Common myeloid progenitor, CD34-positive (primary cell): Measurements from ENCODE around the gene RNU7-1.
A peak's percentile ranks its signal among the peaks of the same experiment; 100 is the strongest.

Experiments
- CTCF ChIA-PET: fragments of 350-600 bp; sonication (Branson Sonifier 250); formaldehyde crosslinking; loops from one replicate; lab custom pipeline; 2021; ENCODE audit warnings: antibody characterized with exemption; lab: Charles Lee
- POLR2A ChIA-PET: fragments of 350-600 bp; sonication (Branson Sonifier 250); formaldehyde crosslinking; loops from one replicate; lab custom pipeline; 2021; ENCODE audit warnings: antibody characterized with exemption; lab: Charles Lee
- DNase-seq, 3 donors: peaks; one replicate each; pipeline versions ENCODE4 v3.0.0 to v3.0.0-alpha.2; 2013
- H3K27ac ChIP-seq, 2 experiments: 1 replicate in 1 of 2; 2 replicates in 1 of 2; pipeline ENCODE4 v1.7.0; 2013; ENCODE audit warnings: inconsistent platforms in 2 of 2, low read length in 2 of 2, mild to moderate bottlenecking in 2 of 2, low read depth in 1 of 2, moderate library complexity in 1 of 2; ENCODE audit not compliant: severe bottlenecking in 2 of 2, insufficient read depth in 1 of 2, poor library complexity in 1 of 2
- H3K27me3 ChIP-seq, 5 experiments: replicated peaks in 2 of 5; 1 replicate in 3 of 5; 2 replicates in 2 of 5; pipeline versions ENCODE4 v1.6.1 to v1.7.0; 2013; ENCODE audit warnings: low read length in 4 of 5, mild to moderate bottlenecking in 2 of 5, moderate library complexity in 2 of 5, inconsistent platforms in 1 of 5; ENCODE audit not compliant: insufficient read depth in 5 of 5, control insufficient read depth in 4 of 5
- H3K36me3 ChIP-seq, 4 experiments: 1 replicate in 2 of 4; 2 replicates in 2 of 4; pipeline versions ENCODE4 v1.6.1 to v1.7.0; 2013; ENCODE audit warnings: low read length in 3 of 4, control low read depth in 1 of 4, mild to moderate bottlenecking in 1 of 4; ENCODE audit not compliant: control insufficient read depth in 4 of 4, insufficient read depth in 4 of 4
- H3K4me1 ChIP-seq, 4 experiments: 1 replicate in 3 of 4; 2 replicates in 1 of 4; pipeline versions ENCODE4 v1.6.1 to v1.7.1; 2013; ENCODE audit warnings: low read length in 3 of 4, mild to moderate bottlenecking in 3 of 4, control low read depth in 1 of 4, inconsistent platforms in 1 of 4, moderate library complexity in 1 of 4; ENCODE audit not compliant: control insufficient read depth in 4 of 4, insufficient read depth in 4 of 4; ENCODE audit errors: control extremely low read depth in 1 of 4
- H3K4me3 ChIP-seq, 7 experiments: 1 replicate in 4 of 7; 2 replicates in 3 of 7; pipeline versions ENCODE4 v1.5.1 to v1.7.0; 2013; ENCODE audit warnings: mild to moderate bottlenecking in 7 of 7, low read length in 6 of 7, moderate library complexity in 6 of 7, inconsistent platforms in 2 of 7, low read depth in 2 of 7, control low read depth in 1 of 7; ENCODE audit not compliant: insufficient read depth in 4 of 7, control insufficient read depth in 1 of 7; ENCODE audit errors: extremely low read depth in 1 of 7
- H3K9me3 ChIP-seq, 5 experiments: 1 replicate in 4 of 5; 2 replicates in 1 of 5; pipeline versions ENCODE4 v1.6.1 to v1.7.1; 2013; ENCODE audit warnings: low read length in 4 of 5, mild to moderate bottlenecking in 2 of 5, inconsistent platforms in 1 of 5, low read depth in 1 of 5, moderate library complexity in 1 of 5; ENCODE audit not compliant: control insufficient read depth in 4 of 5, insufficient read depth in 2 of 5; ENCODE audit errors: control extremely low read depth in 1 of 5
- WGBS: methylation state at CpG from one replicate; pipeline ENCODE4 v1.1.5; 2013; ENCODE audit not compliant: insufficient coverage; 5-methylcytosine and 5-hydroxymethylcytosine counted together

RNU7-1 gene

DNA sequence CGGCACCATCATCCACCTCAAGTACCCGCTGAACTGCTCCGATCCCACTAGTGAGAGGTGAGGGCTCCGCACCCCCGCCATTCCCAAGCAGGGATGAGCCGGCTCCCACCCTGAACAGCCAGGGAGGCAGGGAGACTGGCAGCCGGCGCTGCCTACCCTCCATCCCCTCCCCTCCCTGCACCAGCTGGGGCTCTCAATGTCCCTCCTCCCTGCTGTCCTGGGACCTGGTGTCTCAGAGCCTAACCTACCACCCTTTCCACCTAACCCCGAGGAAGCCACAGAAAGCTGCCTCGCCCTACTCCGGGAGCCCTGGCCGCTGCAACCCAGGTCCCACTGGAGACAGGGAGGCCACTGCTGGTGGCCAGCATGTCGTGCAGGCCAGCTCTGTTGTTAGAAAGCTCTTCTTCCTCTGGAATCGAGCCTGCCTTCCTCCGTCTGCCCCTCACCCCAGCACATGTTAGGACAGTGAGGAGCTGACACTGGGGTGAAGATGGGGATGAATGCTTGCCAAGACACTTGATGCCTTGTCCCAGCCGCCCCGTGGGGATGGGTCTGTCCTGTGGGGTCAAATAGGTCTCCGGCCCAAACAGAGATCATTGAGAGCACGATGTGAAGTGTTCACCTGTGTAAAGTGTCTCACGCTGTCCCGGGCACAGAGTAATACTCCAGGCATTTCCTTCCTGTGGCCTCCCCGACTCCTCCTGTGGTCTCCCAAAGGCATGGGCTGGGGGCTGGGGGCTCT lies 8.7 kb downstream of the RNU7-1 start:
- Histone ChIP-seq H3K27ac (peak overlapping the region; percentile 58 to 84), H3K36me3 (peaks cover 5 to 35% (median 26%) of the 10 kb centered on the region in 4 experiments), H3K9me3 (no peaks in the 10 kb centered on the region), H3K27me3 (no peaks in the 10 kb centered on the region), H3K4me1 (peaks cover 20 to 78% (median 73%) of the 10 kb centered on the region in 4 experiments), H3K4me3 (peak overlapping the region; percentile 75 to 96 (median 87))
- POLR2A ChIA-PET: interaction anchor here (1.3 to 2.8 kb wide), 2 partner anchors 9 kb away, joined by 10 to 17 read pairs; partner anchors contain the start of genes C12orf57 and RNU7-1
- CTCF ChIA-PET: interaction anchor here (0.9 to 16.4 kb wide), 6 partner anchors 8 to 101 kb away, joined by 3 to 441 read pairs (median 6); partner anchors contain the start of genes C12orf57 and RNU7-1
- DNase-seq: no peak
- WGBS: 5% methylated on average over 16 of the region's 22 CpGs

DNA sequence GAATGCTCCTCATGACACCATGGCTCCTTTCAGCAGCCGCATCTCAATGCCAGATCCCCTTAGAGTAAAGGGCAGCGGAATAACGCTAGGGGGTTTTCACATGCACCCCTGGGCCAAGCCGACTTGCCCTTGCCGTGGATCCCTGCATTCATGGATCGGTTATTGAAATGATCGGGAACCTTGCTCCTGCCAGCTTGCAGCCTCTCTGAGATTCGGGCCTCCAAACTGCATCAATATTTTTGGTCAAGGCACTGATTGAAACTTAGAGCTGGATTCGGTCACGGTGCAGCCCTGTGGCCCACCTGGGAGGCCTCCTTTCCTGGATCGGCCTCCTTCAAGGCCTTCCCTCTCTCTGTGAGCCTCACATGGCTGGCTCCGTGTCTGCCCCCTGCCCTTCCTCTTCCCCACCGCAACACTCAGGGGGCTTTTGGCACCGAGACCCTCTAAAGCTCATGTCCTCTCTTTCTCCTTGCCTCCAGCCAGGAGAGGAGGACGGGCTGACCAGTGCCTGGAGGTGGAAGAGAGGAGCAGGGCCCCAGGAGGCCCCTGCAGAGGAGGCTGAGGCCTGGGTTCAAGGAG lies 9.3 kb downstream of the RNU7-1 start:
- Histone ChIP-seq H3K4me3 (peak overlapping the region; percentile 75 to 96 (median 87)), H3K9me3 (no peaks in the 10 kb centered on the region), H3K4me1 (peaks cover 20 to 84% (median 80%) of the 10 kb centered on the region in 4 experiments), H3K27me3 (no peaks in the 10 kb centered on the region), H3K36me3 (peaks cover 6 to 41% (median 31%) of the 10 kb centered on the region in 4 experiments), H3K27ac (peak overlapping the region; percentile 48 to 84)
- DNase-seq: peak in 1 of 3 donors; percentile 25
- WGBS: 17% methylated on average over 12 of the region's 15 CpGs
- ChIA-PET POLR2A (interaction anchor here (2.8 kb wide), 1 partner anchor 9 kb away, joined by 17 read pairs; no protein-coding TSS in a partner anchor), CTCF (interaction anchor here (0.9 to 16.4 kb wide), 6 partner anchors 7 to 101 kb away, joined by 3 to 441 read pairs (median 6); partner anchors contain the start of genes C12orf57 and RNU7-1)

DNA sequence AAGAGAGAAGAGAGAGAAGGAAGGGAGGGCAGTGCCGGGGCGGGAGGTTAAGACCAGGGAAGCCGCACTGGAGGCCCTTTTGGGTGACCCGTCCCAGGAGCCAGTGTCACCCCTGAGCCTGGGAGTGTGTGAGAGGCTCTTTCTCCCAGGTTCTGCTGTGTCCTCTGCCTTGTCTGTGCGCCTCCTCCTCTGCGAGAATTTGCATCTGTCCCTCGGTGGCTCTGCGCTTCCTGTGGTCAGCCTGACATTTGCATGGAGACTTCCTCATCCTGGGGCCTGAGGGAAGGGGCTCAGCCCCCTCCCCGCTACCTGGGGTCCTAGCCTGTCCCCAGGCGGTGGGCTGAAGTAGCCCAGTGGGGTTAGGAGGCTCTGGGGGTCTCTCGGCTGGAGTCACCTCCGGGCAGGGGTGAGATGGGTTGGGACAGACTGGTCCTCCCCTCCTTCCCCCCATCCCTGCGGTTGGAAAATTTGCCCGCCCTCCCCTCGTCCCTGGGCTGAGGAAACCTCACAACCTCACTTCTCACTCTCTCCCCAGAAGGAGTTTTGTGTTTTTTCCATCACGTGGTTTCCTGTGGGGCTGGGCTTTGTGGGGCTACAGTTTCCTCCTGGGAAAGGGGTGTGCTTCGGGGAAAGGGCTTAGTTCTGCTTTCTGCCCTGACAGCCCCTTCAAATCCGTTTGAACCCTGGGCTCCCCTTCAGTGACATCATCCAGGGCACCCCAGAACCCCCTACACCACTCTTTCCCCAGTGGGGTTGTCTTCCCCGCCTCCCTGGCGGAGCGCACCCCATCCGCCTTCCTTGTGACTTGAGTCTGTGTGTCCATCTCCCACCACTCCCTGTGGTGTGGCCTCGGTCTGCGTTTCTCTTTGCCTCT lies 10.1 kb downstream of the RNU7-1 start:
- peaks cover 22 to 91% (median 87%) of the 10 kb centered on the region in 4 experiments for H3K4me1 ChIP-seq
- under 1% methylated on average over 19 of the region's 24 CpGs for WGBS
- peaks cover 12 to 49% (median 35%) of the 10 kb centered on the region in 4 experiments for H3K36me3 ChIP-seq
- peak; percentile 88 to 94 (median 93) for DNase-seq
- H3K27ac ChIP-seq: peak overlapping the region; percentile 48 to 84
- H3K9me3 ChIP-seq: no peaks in the 10 kb centered on the region
- CTCF ChIA-PET: interaction anchor here (1.1 to 16.4 kb wide), 6 partner anchors 7 to 15 kb away, joined by 6 to 441 read pairs (median 11); partner anchors contain the start of genes C12orf57, PTPN6 and RNU7-1
- no peaks in the 10 kb centered on the region for H3K27me3 ChIP-seq
- POLR2A ChIA-PET: interaction anchor here (2.8 kb wide), 1 partner anchor 8 kb away, joined by 17 read pairs; no protein-coding TSS in a partner anchor
- H3K4me3 ChIP-seq: peak overlapping the region; percentile 75 to 96 (median 87)

DNA sequence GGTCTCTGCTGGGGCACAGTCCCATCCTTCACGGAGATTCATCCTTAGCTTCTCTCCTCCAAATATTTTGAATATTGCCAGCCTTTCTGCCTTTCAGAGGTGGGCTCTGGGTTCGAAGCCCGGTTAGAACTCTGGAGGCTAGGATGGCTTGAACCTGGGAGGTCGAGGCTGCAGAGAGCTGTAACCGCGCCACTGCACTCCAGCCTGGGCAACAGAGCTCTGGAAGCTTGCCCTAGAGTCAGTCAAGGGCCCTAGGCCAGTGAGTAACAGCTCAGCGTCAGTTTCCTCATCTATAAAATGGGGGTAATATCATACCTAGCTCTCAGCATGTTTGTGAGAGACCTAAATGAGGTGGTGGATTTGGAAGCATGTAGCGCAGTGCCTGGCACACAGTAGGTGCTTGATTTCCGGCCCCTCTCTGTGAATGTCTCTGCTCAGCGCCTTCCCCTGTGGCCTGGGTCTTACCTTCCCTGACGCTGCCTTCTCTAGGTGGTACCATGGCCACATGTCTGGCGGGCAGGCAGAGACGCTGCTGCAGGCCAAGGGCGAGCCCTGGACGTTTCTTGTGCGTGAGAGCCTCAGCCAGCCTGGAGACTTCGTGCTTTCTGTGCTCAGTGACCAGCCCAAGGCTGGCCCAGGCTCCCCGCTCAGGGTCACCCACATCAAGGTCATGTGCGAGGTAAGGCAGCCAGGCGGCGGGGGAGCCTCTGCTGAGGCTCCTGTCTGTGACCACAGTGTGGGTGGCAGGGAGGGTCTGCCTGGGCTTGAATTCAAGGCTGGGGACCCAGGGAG lies 10.9 kb downstream of the RNU7-1 start:
- DNase-seq: no peak
- Histone ChIP-seq H3K4me1 (peaks cover 23 to 92% (median 90%) of the 10 kb centered on the region in 4 experiments), H3K27me3 (no peaks in the 10 kb centered on the region), H3K36me3 (peaks cover 12 to 54% (median 35%) of the 10 kb centered on the region in 4 experiments), H3K27ac (peak overlapping the region in 1 of 2 experiments; percentile 84), H3K9me3 (no peaks in the 10 kb centered on the region), H3K4me3 (peak overlapping the region in 6 of 7 experiments; percentile 35 to 96 (median 89))
- CTCF ChIA-PET: interaction anchor here (1.1 to 13.5 kb wide), 3 partner anchors 8 to 10 kb away, joined by 6 to 441 read pairs (median 6); partner anchors contain the start of genes C12orf57, PTPN6 and RNU7-1
- WGBS: 80% methylated on average over 20 of the region's 21 CpGs
- POLR2A ChIA-PET: no interaction called here

DNA sequence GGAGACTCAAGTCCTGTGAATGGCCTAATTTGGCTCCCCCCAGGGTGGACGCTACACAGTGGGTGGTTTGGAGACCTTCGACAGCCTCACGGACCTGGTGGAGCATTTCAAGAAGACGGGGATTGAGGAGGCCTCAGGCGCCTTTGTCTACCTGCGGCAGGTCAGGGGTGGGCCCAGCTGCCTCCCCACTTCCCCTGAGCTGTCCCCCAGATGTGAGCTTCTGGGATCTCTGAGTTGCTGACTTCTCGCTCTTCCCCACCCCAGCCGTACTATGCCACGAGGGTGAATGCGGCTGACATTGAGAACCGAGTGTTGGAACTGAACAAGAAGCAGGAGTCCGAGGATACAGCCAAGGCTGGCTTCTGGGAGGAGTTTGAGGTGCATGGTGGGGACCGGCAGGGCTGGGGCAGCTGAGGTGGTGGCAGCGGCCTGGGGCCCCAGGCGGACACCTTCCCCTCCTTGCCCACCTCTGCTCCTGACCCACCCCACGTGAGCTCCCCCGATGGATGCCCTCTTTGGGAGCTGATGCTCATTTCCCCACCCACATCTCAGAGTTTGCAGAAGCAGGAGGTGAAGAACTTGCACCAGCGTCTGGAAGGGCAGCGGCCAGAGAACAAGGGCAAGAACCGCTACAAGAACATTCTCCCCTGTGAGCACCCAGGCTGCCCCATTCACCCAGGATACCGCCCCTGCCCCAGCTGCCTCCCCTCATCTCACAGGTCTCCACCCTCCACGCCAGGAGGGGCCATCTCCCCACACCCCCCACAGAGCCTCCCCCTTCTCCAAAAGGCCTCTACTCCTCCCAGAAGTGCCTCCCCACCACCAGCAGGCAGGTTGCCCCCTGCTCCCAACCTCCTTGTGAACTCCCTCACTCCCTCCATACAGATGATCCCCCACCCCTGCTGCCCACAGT lies 11.7 kb downstream of the RNU7-1 start:
- peaks cover 19 to 95% (median 93%) of the 10 kb centered on the region in 4 experiments for H3K4me1 ChIP-seq
- 93% methylated on average over 21 of the region's 22 CpGs for WGBS
- peak overlapping the region in 3 of 7 experiments; percentile 86 to 96 (median 95) for H3K4me3 ChIP-seq
- DNase-seq: no peak
- H3K36me3 ChIP-seq: peaks cover 12 to 61% (median 42%) of the 10 kb centered on the region in 4 experiments
- H3K27ac ChIP-seq: no peak overlapping the region
- ChIA-PET POLR2A (interaction anchor here (2.3 kb wide), 1 partner anchor 11 kb away, joined by 7 read pairs; the partner anchor contains the start of genes C12orf57 and RNU7-1), CTCF (interaction anchor here (1.2 to 13.5 kb wide), 5 partner anchors 7 to 86 kb away, joined by 3 to 441 read pairs (median 14); partner anchors contain the start of genes C12orf57, PTPN6 and RNU7-1)
- no peaks in the 10 kb centered on the region for H3K9me3 ChIP-seq
- H3K27me3 ChIP-seq: no peaks in the 10 kb centered on the region
